CD14-positive monocyte (primary cell): ENCODE data around the gene AOPEP. TPM values are rescaled to one million over a fixed set of nuclear protein-coding genes. Genes with fewer than 3 reads are reported as not detected.
"Not testable (repeated sequence)": the region's sequence is repeated elsewhere in the genome, so short reads cannot be mapped to it uniquely, and the experiment has no call there.

ENCODE experiments used
- DNase-seq, 3 donors: peaks; one replicate each; pipeline ENCODE4 v3.0.0-alpha.2; 2011 to 2022
- H2AFZ ChIP-seq: 2 replicates; pipeline ENCODE4 v1.6.0; 2012; ENCODE audit warnings: mild to moderate bottlenecking, low read depth, low read length, inconsistent platforms; ENCODE audit not compliant: insufficient read depth, poor library complexity, severe bottlenecking
- H3K27ac ChIP-seq, 2 donors: 1 replicate in 1 of 2; 2 replicates in 1 of 2; pipeline ENCODE4 v1.5.1; 2012 to 2013; ENCODE audit warnings: low read length in 2 of 2, control low read depth in 1 of 2, inconsistent platforms in 1 of 2, low read depth in 1 of 2, mild to moderate bottlenecking in 1 of 2
- H3K27me3 ChIP-seq, 2 donors: one replicate each; pipeline versions ENCODE4 v1.6.0 to v1.6.1; 2011 to 2013; ENCODE audit warnings: low read length in 2 of 2; ENCODE audit not compliant: control insufficient read depth in 2 of 2, insufficient read depth in 2 of 2
- H3K36me3 ChIP-seq, 2 donors: replicated peaks in 1 of 2; 1 replicate in 1 of 2; 2 replicates in 1 of 2; pipeline versions ENCODE4 v1.5.1 to v1.6.1; 2012 to 2013; ENCODE audit warnings: low read length in 2 of 2, control low read depth in 1 of 2, inconsistent platforms in 1 of 2, mild to moderate bottlenecking in 1 of 2; ENCODE audit not compliant: insufficient read depth in 2 of 2, control insufficient read depth in 1 of 2
- H3K4me1 ChIP-seq, 2 donors: 1 replicate in 1 of 2; 2 replicates in 1 of 2; pipeline versions ENCODE4 v1.5.1 to v1.6.1; 2012 to 2013; ENCODE audit warnings: low read length in 2 of 2, control low read depth in 1 of 2, inconsistent platforms in 1 of 2, mild to moderate bottlenecking in 1 of 2, moderate library complexity in 1 of 2; ENCODE audit not compliant: insufficient read depth in 2 of 2, control insufficient read depth in 1 of 2
- H3K4me2 ChIP-seq: replicated peaks from 2 replicates; pipeline ENCODE3; 2012; ENCODE audit warnings: low read length, moderate library complexity, mild to moderate bottlenecking; ENCODE audit not compliant: poor library complexity, severe bottlenecking; ENCODE audit errors: extremely low read depth
- H3K4me3 ChIP-seq, 3 experiments: fragments of 200-600 bp in 1 of 3; sonication (generic) in 1 of 3; replicated peaks in 1 of 3; 1 replicate in 2 of 3; 2 replicates in 1 of 3; pipeline ENCODE4 v1.5.1; 2011 to 2013; ENCODE audit warnings: low read length in 3 of 3, mild to moderate bottlenecking in 3 of 3, control low read depth in 2 of 3, low read depth in 2 of 3, inconsistent platforms in 1 of 3, moderate library complexity in 1 of 3
- H3K79me2 ChIP-seq: 2 replicates; pipeline ENCODE4 v1.6.0; 2012; ENCODE audit warnings: mild to moderate bottlenecking, control low read depth, inconsistent platforms, low read length, moderate library complexity; ENCODE audit not compliant: insufficient read depth
- H3K9ac ChIP-seq: 2 replicates; pipeline ENCODE4 v1.6.0; 2017; ENCODE audit warnings: low read length, mild to moderate bottlenecking; ENCODE audit not compliant: insufficient read depth, poor library complexity, severe bottlenecking
- H3K9me3 ChIP-seq, 2 donors: replicated peaks in 1 of 2; 1 replicate in 1 of 2; 2 replicates in 1 of 2; pipeline versions ENCODE4 v1.5.1 to v1.6.1; 2012 to 2013; ENCODE audit warnings: low read length in 2 of 2, control low read depth in 1 of 2; ENCODE audit not compliant: control insufficient read depth in 1 of 2, insufficient read depth in 1 of 2
- H4K20me1 ChIP-seq: 2 replicates; pipeline ENCODE4 v1.6.0; 2012; ENCODE audit warnings: mild to moderate bottlenecking, low read length, control low read depth, moderate library complexity; ENCODE audit not compliant: insufficient read depth
- H3K27ac Mint-ChIP-seq, 7 donors: one replicate each; pipeline ENCODE4 v1.8.0; 2020; ENCODE audit warnings: mild to moderate bottlenecking in 7 of 7, mixed read lengths in 7 of 7, moderate library complexity in 6 of 7, inconsistent platforms in 2 of 7
- H3K27me3 Mint-ChIP-seq, 3 donors: one replicate each; pipeline ENCODE4 v1.8.0; 2021 to 2022; ENCODE audit warnings: low read depth in 3 of 3, mild to moderate bottlenecking in 3 of 3, mixed read lengths in 3 of 3, moderate library complexity in 3 of 3, inconsistent platforms in 1 of 3
- H3K36me3 Mint-ChIP-seq, 2 donors: one replicate each; pipeline ENCODE4 v1.8.0; 2020; ENCODE audit warnings: mixed read lengths in 2 of 2, inconsistent platforms in 1 of 2, mild to moderate bottlenecking in 1 of 2
- H3K4me1 Mint-ChIP-seq: one replicate; pipeline ENCODE4 v1.8.0; 2020; ENCODE audit warnings: mild to moderate bottlenecking, mixed read lengths
- H3K4me3 Mint-ChIP-seq, 2 donors: one replicate each; pipeline ENCODE4 v1.8.0; 2020; ENCODE audit warnings: mild to moderate bottlenecking in 2 of 2, mixed read lengths in 2 of 2, moderate library complexity in 1 of 2
- H3K9me3 Mint-ChIP-seq, 7 donors: one replicate each; pipeline ENCODE4 v1.8.0; 2020 to 2022; ENCODE audit warnings: mixed read lengths in 7 of 7, mild to moderate bottlenecking in 6 of 7, moderate library complexity in 6 of 7, inconsistent platforms in 2 of 7
- CTCF ChIP-seq: fragments of 200-600 bp; IDR thresholded peaks from one replicate; pipeline ENCODE4 v1.8.0; 2022; ENCODE audit warnings: antibody characterized with exemption, mild to moderate bottlenecking
- WGBS: methylation state at CpG from one replicate; pipeline ENCODE4 v1.1.5; 2013; ENCODE audit warnings: missing lambda C conversion rate; ENCODE audit not compliant: insufficient coverage; 5-methylcytosine and 5-hydroxymethylcytosine counted together
- intact Hi-C, 2 donors: fragments of 100-400 bp; cut with micrococcal nuclease; formaldehyde crosslinking; loops; one replicate each; pipeline versions ENCODE4 v1.15.0 to v1.15.1; 2023
- polyA plus RNA-seq, 3 donors: library from polyadenylated mRNA; depleted of rRNA in 1 of 3; unstranded in 2 of 3; stranded (reverse) in 1 of 3; fragments of 300-500 nt in 2 of 3; fragments of >200 nt in 1 of 3; fragmentation: Illumina TruSeq in 2 of 3; gene quantifications; 1 replicate in 2 of 3; 2 replicates in 1 of 3; pipeline ENCODE4 v1.2.3, GENCODE V29; 2012 to 2021

AOPEP gene
- polyA plus RNA-seq, 3 donors = 3.0 to 4.1 (median 3.1) TPM

- peaks cover 0 to 1% (median 0%) of the 10 kb centered on the region in 7 donors for H3K9me3 Mint-ChIP-seq
- no peak for DNase-seq
- intact Hi-C loops = no loop called here
- no peak overlapping the region for H3K27ac Mint-ChIP-seq
- H3K4me3 Mint-ChIP-seq = no peak overlapping the region
- peaks cover 6 to 7% of the 10 kb centered on the region in 2 donors for H3K36me3 Mint-ChIP-seq
- no peak overlapping the region for H2AFZ ChIP-seq
- no CpG with 5 or more reads among the region's 2 CpGs for WGBS
- no peak for TF ChIP-seq CTCF
- no peaks in the 10 kb centered on the region for H3K9me3 ChIP-seq
- H3K36me3 ChIP-seq = no peaks in the 10 kb centered on the region
- H3K4me3 ChIP-seq = no peak overlapping the region
- H3K27ac ChIP-seq = no peak overlapping the region
- H3K9ac ChIP-seq = no peak overlapping the region
- H4K20me1 ChIP-seq = no peaks in the 10 kb centered on the region
- H3K27me3 ChIP-seq = no peaks in the 10 kb centered on the region
- no peaks in the 10 kb centered on the region for H3K79me2 ChIP-seq
- H3K4me2 ChIP-seq = no peak overlapping the region
- H3K4me1 ChIP-seq = no peaks in the 10 kb centered on the region
- no peaks in the 10 kb centered on the region for H3K4me1 Mint-ChIP-seq
- H3K27me3 Mint-ChIP-seq = peaks cover 0 to 1% (median 0%) of the 10 kb centered on the region in 3 donors
Measured at GRCh38 chr9:94961870-94962269, 235.4 kb downstream of the AOPEP start.

GRCh38 chr9:94965631-94966030 lies 239.1 kb downstream of the AOPEP start:
- H4K20me1 ChIP-seq, H3K27ac Mint-ChIP-seq, DNase-seq, intact Hi-C loops, H3K27me3 Mint-ChIP-seq, H3K4me3 ChIP-seq, H3K9ac ChIP-seq, H3K4me1 ChIP-seq, H3K27me3 ChIP-seq, H3K4me1 Mint-ChIP-seq, H3K9me3 Mint-ChIP-seq, H3K4me2 ChIP-seq, H3K4me3 Mint-ChIP-seq, H3K9me3 ChIP-seq, H3K36me3 ChIP-seq, H3K27ac ChIP-seq, H3K79me2 ChIP-seq, H2AFZ ChIP-seq: not testable (repeated sequence)
- H3K36me3 Mint-ChIP-seq = peaks cover 7 to 12% of the 10 kb centered on the region in 2 donors
- 96% methylated on average over 5 of the region's 5 CpGs for whole genome bisulfite sequencing

- H3K4me2 ChIP-seq, H3K9me3 ChIP-seq, H3K27me3 Mint-ChIP-seq, H3K79me2 ChIP-seq, H3K4me3 Mint-ChIP-seq, intact Hi-C loops, H3K4me1 ChIP-seq, DNase-seq, H3K36me3 ChIP-seq, H3K27ac Mint-ChIP-seq, H3K9me3 Mint-ChIP-seq, H3K4me1 Mint-ChIP-seq, H3K27ac ChIP-seq, H3K27me3 ChIP-seq, H3K9ac ChIP-seq, H3K4me3 ChIP-seq, H4K20me1 ChIP-seq, H2AFZ ChIP-seq: not testable (repeated sequence)
- 100% methylated on average over 1 of the region's 3 CpGs for WGBS
- peaks cover 7 to 12% of the 10 kb centered on the region in 2 donors for H3K36me3 Mint-ChIP-seq
Measured at GRCh38 chr9:94966046-94966445, 239.5 kb downstream of the AOPEP start.
